GM21367 (cell line): Measurements from ENCODE around the gene CACNA2D3.

ENCODE experiments used
- ATAC-seq: cut with Tn5 transposase; IDR thresholded peaks from one replicate; pipeline ENCODE4 v1.9.1; 2021; ENCODE audit not compliant: unreplicated experiment

The CACNA2D3 gene

GRCh38 chr3:54126551-54126950 is 4.2 kb downstream of the CACNA2D3 start:
- no peak for ATAC-seq

GRCh38 chr3:54127499-54128056 is 5.2 kb downstream of the CACNA2D3 start:
- ATAC-seq = no peak

- ATAC-seq = no peak
Measured at GRCh38 chr3:54131026-54131605, 8.8 kb downstream of the CACNA2D3 start.

- no peak for ATAC-seq
Measured at GRCh38 chr3:54131890-54132289, 9.5 kb downstream of the CACNA2D3 start.

- ATAC-seq = no peak
Measured at GRCh38 chr3:54132685-54133084, 10.3 kb downstream of the CACNA2D3 start.

GRCh38 chr3:54133196-54133595 is 10.8 kb downstream of the CACNA2D3 start:
- no peak for ATAC-seq

- ATAC-seq = no peak
Measured at GRCh38 chr3:54134155-54134554, 11.8 kb downstream of the CACNA2D3 start.

GRCh38 chr3:54134713-54135112 is 12.4 kb downstream of the CACNA2D3 start:
- ATAC-seq = no peak

- no peak for ATAC-seq
Measured at GRCh38 chr3:54137311-54137710, 15.0 kb downstream of the CACNA2D3 start.

GRCh38 chr3:54138937-54139547 is 16.7 kb downstream of the CACNA2D3 start:
- no peak for ATAC-seq

GRCh38 chr3:54139630-54140029 is 17.3 kb downstream of the CACNA2D3 start:
- ATAC-seq = no peak

GRCh38 chr3:54144284-54144683 is 21.9 kb downstream of the CACNA2D3 start:
- ATAC-seq = no peak

GRCh38 chr3:54146506-54147239 is 24.3 kb downstream of the CACNA2D3 start:
- no peak for ATAC-seq

- no peak for ATAC-seq
Measured at GRCh38 chr3:54150864-54151467, 28.6 kb downstream of the CACNA2D3 start.

- ATAC-seq = no peak
Measured at GRCh38 chr3:54153477-54153876, 31.1 kb downstream of the CACNA2D3 start.

GRCh38 chr3:54157860-54158259 is 35.5 kb downstream of the CACNA2D3 start:
- ATAC-seq = no peak

GRCh38 chr3:54159917-54160316 is 37.6 kb downstream of the CACNA2D3 start:
- ATAC-seq = no peak

- ATAC-seq = no peak
Measured at GRCh38 chr3:54163441-54163840, 41.1 kb downstream of the CACNA2D3 start.

GRCh38 chr3:54164192-54164975 is 42.0 kb downstream of the CACNA2D3 start:
- ATAC-seq = no peak

- no peak for ATAC-seq
Measured at GRCh38 chr3:54165865-54166264, 43.5 kb downstream of the CACNA2D3 start.

- ATAC-seq = no peak
Measured at GRCh38 chr3:54167999-54168398, 45.6 kb downstream of the CACNA2D3 start.
